Naive thymus-derived CD4-positive, alpha-beta T cell (primary cell): Measurements from ENCODE around the gene IPO13. TPM values are rescaled to one million over a fixed set of nuclear protein-coding genes. Genes with fewer than 3 reads are reported as not detected.

ENCODE experiments used
- ATAC-seq: fragments of 150-1000 bp; cut with Tn5 transposase; 2 replicates; pipeline ENCODE4 v1.10.0; 2021; ENCODE audit warnings: mild to moderate bottlenecking, moderate library complexity
- CTCF ChIA-PET: fragments of 350-600 bp; sonication (Branson Sonifier 250); formaldehyde crosslinking; loops from one replicate; lab custom pipeline; 2021; ENCODE audit warnings: antibody characterized with exemption; lab: Charles Lee
- POLR2A ChIA-PET: fragments of 350-600 bp; sonication (Branson Sonifier 250); formaldehyde crosslinking; loops from one replicate; lab custom pipeline; 2021; ENCODE audit warnings: antibody characterized with exemption, inconsistent platforms; lab: Charles Lee
- DNase-seq, 9 donors: peaks; one replicate each; pipeline versions ENCODE4 v3.0.0 to v3.0.0-alpha.2; 2020 to 2022; ENCODE audit warnings: mixed read lengths in 1 of 9
- H3K27ac ChIP-seq: one replicate; pipeline ENCODE4 v1.7.0; 2013; ENCODE audit warnings: mild to moderate bottlenecking, low read depth, low read length, moderate library complexity
- H3K27me3 ChIP-seq, 2 donors: one replicate each; pipeline ENCODE4 v1.7.0; 2013; ENCODE audit warnings: low read length in 2 of 2, mild to moderate bottlenecking in 2 of 2, moderate library complexity in 2 of 2; ENCODE audit not compliant: control insufficient read depth in 2 of 2, insufficient read depth in 2 of 2
- H3K36me3 ChIP-seq, 3 experiments: 1 replicate in 2 of 3; 2 replicates in 1 of 3; pipeline ENCODE4 v1.7.0; 2013; ENCODE audit warnings: low read length in 3 of 3, mild to moderate bottlenecking in 3 of 3, moderate library complexity in 1 of 3; ENCODE audit not compliant: insufficient read depth in 3 of 3, control insufficient read depth in 2 of 3
- H3K4me1 ChIP-seq, 2 donors: one replicate each; pipeline ENCODE4 v1.7.0; 2013; ENCODE audit warnings: low read length in 2 of 2, mild to moderate bottlenecking in 2 of 2, moderate library complexity in 1 of 2; ENCODE audit not compliant: control insufficient read depth in 2 of 2, insufficient read depth in 2 of 2
- H3K4me3 ChIP-seq: 2 replicates; pipeline ENCODE4 v1.7.0; 2013; ENCODE audit warnings: mild to moderate bottlenecking, low read length
- H3K9me3 ChIP-seq, 3 experiments: 1 replicate in 2 of 3; 2 replicates in 1 of 3; pipeline ENCODE4 v1.7.0; 2013; ENCODE audit warnings: low read length in 3 of 3; ENCODE audit not compliant: control insufficient read depth in 2 of 3
- H3K27ac Mint-ChIP-seq, 9 donors: one replicate each; pipeline ENCODE4 v1.8.0; 2020 to 2022; ENCODE audit warnings: mixed read lengths in 9 of 9, mild to moderate bottlenecking in 8 of 9, moderate library complexity in 5 of 9, inconsistent platforms in 2 of 9
- H3K27me3 Mint-ChIP-seq, 5 donors: one replicate each; pipeline ENCODE4 v1.8.0; 2021 to 2022; ENCODE audit warnings: mixed read lengths in 5 of 5, mild to moderate bottlenecking in 1 of 5
- H3K36me3 Mint-ChIP-seq, 5 donors: one replicate each; pipeline ENCODE4 v1.8.0; 2020 to 2022; ENCODE audit warnings: mixed read lengths in 5 of 5, mild to moderate bottlenecking in 3 of 5, inconsistent platforms in 1 of 5
- H3K4me1 Mint-ChIP-seq, 7 donors: one replicate each; pipeline ENCODE4 v1.8.0; 2020 to 2022; ENCODE audit warnings: mixed read lengths in 7 of 7, mild to moderate bottlenecking in 3 of 7, inconsistent platforms in 1 of 7
- H3K4me3 Mint-ChIP-seq, 10 donors: one replicate each; pipeline ENCODE4 v1.8.0; 2020 to 2022; ENCODE audit warnings: mild to moderate bottlenecking in 10 of 10, mixed read lengths in 10 of 10, moderate library complexity in 6 of 10, inconsistent platforms in 2 of 10
- H3K9me3 Mint-ChIP-seq, 11 donors: one replicate each; pipeline ENCODE4 v1.8.0; 2020 to 2022; ENCODE audit warnings: mixed read lengths in 11 of 11, mild to moderate bottlenecking in 4 of 11, inconsistent platforms in 1 of 11, moderate library complexity in 1 of 11
- intact Hi-C, 2 donors: fragments of 100-400 bp; cut with micrococcal nuclease; formaldehyde crosslinking; loops; one replicate each; pipeline ENCODE4 v1.15.1; 2023
- polyA plus RNA-seq, 2 donors: library from polyadenylated mRNA; unstranded; fragments of 300-500 nt; fragmentation: Illumina TruSeq; gene quantifications; one replicate each; pipeline ENCODE4 v1.2.3, GENCODE V29; 2021
- total RNA-seq, 6 experiments: library from RNA in 5 of 6; stranded (reverse) in 5 of 6; gene quantifications; 1 replicate in 5 of 6; 2 replicates in 1 of 6; pipeline ENCODE4 v1.2.3 and lab custom pipeline; 2021 to 2026

IPO13 gene
- total and polyA plus RNA-seq, 7 experiments from 2014 or later = 10.1 to 32.3 (median 15.2) TPM

DNA sequence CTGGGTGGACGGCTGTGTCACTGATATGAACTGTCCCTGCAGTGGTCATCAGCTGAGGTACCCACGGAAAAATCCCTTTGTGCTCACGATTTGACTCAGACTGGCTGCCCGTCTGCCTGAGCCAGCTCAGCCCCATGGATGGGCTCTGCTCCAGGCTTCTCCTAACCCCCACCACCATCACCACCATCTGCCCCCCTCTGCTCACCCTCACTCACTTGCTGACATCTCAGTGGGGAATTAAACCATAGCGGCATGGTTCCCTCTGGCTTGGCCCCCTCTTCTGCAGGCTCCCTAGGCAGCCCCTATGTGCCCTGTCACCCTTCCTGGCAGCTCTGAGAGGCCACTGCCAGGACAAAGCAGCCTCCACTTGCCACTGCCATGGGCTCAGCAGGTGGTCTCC is 67.2 kb downstream of the IPO13 start:
- Mint-ChIP-seq H3K9me3 (no peaks in the 10 kb centered on the region), H3K27ac (peak overlapping the region in 2 of 9 donors; percentile 12 to 37), H3K36me3 (no peaks in the 10 kb centered on the region), H3K4me3 (no peak overlapping the region), H3K4me1 (peaks cover 0 to 20% (median 8%) of the 10 kb centered on the region in 7 donors), H3K27me3 (peaks cover 0 to 5% (median 0%) of the 10 kb centered on the region in 5 donors)
- Histone ChIP-seq H3K36me3 (no peaks in the 10 kb centered on the region), H3K27me3 (no peaks in the 10 kb centered on the region), H3K4me3 (no peak overlapping the region), H3K4me1 (no peaks in the 10 kb centered on the region), H3K9me3 (no peaks in the 10 kb centered on the region), H3K27ac (no peak overlapping the region)
- ChIA-PET POLR2A (interaction anchor here (0.7 kb wide), 1 partner anchor 62 kb away, joined by 3 read pairs; no protein-coding TSS in a partner anchor), CTCF (interaction anchor here (0.7 to 0.9 kb wide), 2 partner anchors 20 to 33 kb away, joined by 3 read pairs; no protein-coding TSS in a partner anchor)
- intact Hi-C loops = no loop called here
- ATAC-seq (no peak), DNase-seq (no peak)

GRCh38 chr1:44014365-44015104 is 67.8 kb downstream of the IPO13 start:
- Histone ChIP-seq H3K9me3 (no peaks in the 10 kb centered on the region), H3K27ac (no peak overlapping the region), H3K4me3 (no peak overlapping the region), H3K27me3 (no peaks in the 10 kb centered on the region), H3K36me3 (no peaks in the 10 kb centered on the region), H3K4me1 (no peaks in the 10 kb centered on the region)
- H3K4me3 Mint-ChIP-seq = no peak overlapping the region
- no peaks in the 10 kb centered on the region for H3K9me3 Mint-ChIP-seq
- H3K27ac Mint-ChIP-seq = no peak overlapping the region
- no peak for ATAC-seq
- CTCF ChIA-PET = interaction anchor here (0.7 kb wide), 1 partner anchor 19 kb away, joined by 3 read pairs; no protein-coding TSS in a partner anchor
- peaks cover 0 to 5% (median 0%) of the 10 kb centered on the region in 5 donors for H3K27me3 Mint-ChIP-seq
- peaks cover 0 to 20% (median 8%) of the 10 kb centered on the region in 7 donors for H3K4me1 Mint-ChIP-seq
- POLR2A ChIA-PET = no interaction called here
- intact Hi-C loops = no loop called here
- H3K36me3 Mint-ChIP-seq = no peaks in the 10 kb centered on the region
- DNase-seq = no peak

GRCh38 chr1:44015206-44015605 is 68.5 kb downstream of the IPO13 start:
- Mint-ChIP-seq H3K4me1 (peaks cover 0 to 20% (median 8%) of the 10 kb centered on the region in 7 donors), H3K27ac (no peak overlapping the region), H3K9me3 (no peaks in the 10 kb centered on the region), H3K27me3 (peaks cover 0 to 5% (median 0%) of the 10 kb centered on the region in 5 donors), H3K4me3 (no peak overlapping the region), H3K36me3 (no peaks in the 10 kb centered on the region)
- ChIA-PET CTCF (interaction anchor here (1.1 kb wide), 1 partner anchor 80 kb away, joined by 3 read pairs; no protein-coding TSS in a partner anchor), POLR2A (no interaction called here)
- no peaks in the 10 kb centered on the region for H3K4me1 ChIP-seq
- no peaks in the 10 kb centered on the region for H3K9me3 ChIP-seq
- no peak overlapping the region for H3K27ac ChIP-seq
- no peak overlapping the region for H3K4me3 ChIP-seq
- intact Hi-C loops = no loop called here
- no peak for DNase-seq
- H3K36me3 ChIP-seq = no peaks in the 10 kb centered on the region
- no peak for ATAC-seq
- H3K27me3 ChIP-seq = no peaks in the 10 kb centered on the region

- no peak for ATAC-seq
- ChIA-PET CTCF (interaction anchor here (1.1 kb wide), 1 partner anchor 81 kb away, joined by 3 read pairs; no protein-coding TSS in a partner anchor), POLR2A (no interaction called here)
- H3K27me3 ChIP-seq = no peaks in the 10 kb centered on the region
- Mint-ChIP-seq H3K9me3 (no peaks in the 10 kb centered on the region), H3K27me3 (peaks cover 0 to 5% (median 0%) of the 10 kb centered on the region in 5 donors), H3K4me3 (no peak overlapping the region), H3K36me3 (no peaks in the 10 kb centered on the region), H3K27ac (no peak overlapping the region), H3K4me1 (peaks cover 0 to 20% (median 8%) of the 10 kb centered on the region in 7 donors)
- no peak for DNase-seq
- no peak overlapping the region for H3K4me3 ChIP-seq
- H3K36me3 ChIP-seq = no peaks in the 10 kb centered on the region
- intact Hi-C loops = no loop called here
- no peaks in the 10 kb centered on the region for H3K9me3 ChIP-seq
- H3K27ac ChIP-seq = no peak overlapping the region
- H3K4me1 ChIP-seq = no peaks in the 10 kb centered on the region
Observed at GRCh38 chr1:44016041-44016889, 69.5 kb downstream of the IPO13 start.

GRCh38 chr1:44016890-44017400 is 70.2 kb downstream of the IPO13 start:
- Mint-ChIP-seq H3K4me1 (peaks cover 0 to 19% (median 8%) of the 10 kb centered on the region in 7 donors), H3K27me3 (peaks cover 0 to 5% (median 0%) of the 10 kb centered on the region in 5 donors), H3K36me3 (no peaks in the 10 kb centered on the region), H3K27ac (no peak overlapping the region), H3K9me3 (no peaks in the 10 kb centered on the region), H3K4me3 (no peak overlapping the region)
- no peak overlapping the region for H3K27ac ChIP-seq
- no peak overlapping the region for H3K4me3 ChIP-seq
- POLR2A ChIA-PET = no interaction called here
- intact Hi-C loops = no loop called here
- H3K4me1 ChIP-seq = no peaks in the 10 kb centered on the region
- H3K36me3 ChIP-seq = no peaks in the 10 kb centered on the region
- no peaks in the 10 kb centered on the region for H3K9me3 ChIP-seq
- H3K27me3 ChIP-seq = no peaks in the 10 kb centered on the region
- ATAC-seq (no peak), DNase-seq (no peak)
- CTCF ChIA-PET = no interaction called here
